Loucy (cell line): ENCODE results near the gene TTC31.

Source experiments
- H2AFZ ChIP-seq: fragments of 200-600 bp; sonication (generic); 2 replicates; pipeline ENCODE4 v1.6.0; 2016; ENCODE audit warnings: antibody characterized with exemption, mild to moderate bottlenecking, low read length, moderate library complexity
- H3F3A ChIP-seq: fragments of 200-600 bp; 2 replicates; pipeline ENCODE4 v1.6.0; 2016; ENCODE audit warnings: antibody characterized with exemption, low read depth, mild to moderate bottlenecking
- H3K27me3 ChIP-seq: fragments of 200-600 bp; sonication (generic); 2 replicates; pipeline ENCODE4 v1.6.1; 2014; ENCODE audit warnings: low read length, mild to moderate bottlenecking; ENCODE audit not compliant: insufficient read depth, poor library complexity, severe bottlenecking
- H3K36me3 ChIP-seq: fragments of 200-600 bp; sonication (generic); 2 replicates; pipeline ENCODE4 v1.6.1; 2016; ENCODE audit warnings: low read length; ENCODE audit not compliant: insufficient read depth
- H3K4me1 ChIP-seq: fragments of 200-600 bp; sonication (generic); 2 replicates; pipeline ENCODE4 v1.5.1; 2014; ENCODE audit warnings: low read length, mild to moderate bottlenecking; ENCODE audit not compliant: insufficient read depth, poor library complexity, severe bottlenecking
- H3K4me2 ChIP-seq: fragments of 200-600 bp; sonication (generic); 2 replicates; pipeline ENCODE4 v1.6.0; 2014; ENCODE audit warnings: antibody characterized with exemption, low read length, low read depth, mild to moderate bottlenecking; ENCODE audit not compliant: poor library complexity, severe bottlenecking
- H3K4me3 ChIP-seq: fragments of 200-600 bp; sonication (generic); 2 replicates; pipeline ENCODE4 v1.5.1; 2014; ENCODE audit warnings: low read length, mild to moderate bottlenecking, mixed read lengths; ENCODE audit not compliant: poor library complexity, severe bottlenecking
- H3K79me2 ChIP-seq: fragments of 200-600 bp; sonication (generic); 2 replicates; pipeline ENCODE4 v1.6.1; 2014; ENCODE audit warnings: low read length; ENCODE audit not compliant: insufficient read depth
- H3K9ac ChIP-seq: fragments of 200-600 bp; sonication (generic); 2 replicates; pipeline ENCODE4 v1.6.0; 2014; ENCODE audit warnings: mild to moderate bottlenecking, low read depth, low read length, moderate library complexity; ENCODE audit not compliant: poor library complexity, severe bottlenecking
- H3K9me2 ChIP-seq: fragments of 200-600 bp; sonication (generic); replicated peaks from 2 replicates; pipeline ENCODE4 v1.6.1; 2016; ENCODE audit warnings: low read depth, low read length, mixed read lengths
- H3K9me3 ChIP-seq: fragments of 200-600 bp; sonication (generic); 2 replicates; pipeline ENCODE4 v1.6.1; 2014; ENCODE audit warnings: mild to moderate bottlenecking, antibody characterized with exemption, low read length, low read depth; ENCODE audit not compliant: insufficient read depth
- H4K20me1 ChIP-seq: fragments of 200-600 bp; sonication (generic); 2 replicates; pipeline ENCODE4 v1.6.0; 2014; ENCODE audit warnings: antibody characterized with exemption, low read length, mild to moderate bottlenecking; ENCODE audit not compliant: insufficient read depth, poor library complexity, severe bottlenecking
- EZH2phosphoT487 ChIP-seq: fragments of 200-600 bp; IDR thresholded peaks from 2 replicates; pipeline ENCODE4 v1.6.1; 2018; ENCODE audit warnings: antibody characterized with exemption, mild to moderate bottlenecking, moderate library complexity, borderline replicate concordance
- TF ChIP-seq, protein P1 (sequence below): fragments of 200-600 bp; sonication (generic); conservative IDR thresholded peaks from 2 replicates; pipeline ENCODE4 v1.5.1; 2014; ENCODE audit warnings: mild to moderate bottlenecking, antibody characterized with exemption, low read length

Gene TTC31

DNA sequence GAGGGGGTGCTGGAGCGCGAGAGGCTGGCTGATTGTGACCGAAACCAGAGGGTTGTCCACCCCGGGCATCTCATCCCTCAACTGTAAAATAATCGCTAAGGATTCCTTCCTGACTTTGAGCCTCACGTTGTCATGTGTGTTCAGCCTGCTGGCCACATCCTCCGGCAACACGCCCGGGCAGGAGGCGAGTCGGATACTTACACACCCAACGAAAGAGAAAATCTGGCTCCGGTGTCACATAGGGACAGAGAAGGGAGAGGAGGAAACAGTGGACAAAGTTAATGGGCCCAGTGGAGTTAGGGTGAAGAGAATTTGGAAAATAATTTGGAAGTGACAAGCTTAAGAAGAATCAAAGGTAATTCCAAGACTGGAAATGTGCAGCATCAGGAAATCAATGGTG is 33.8 kb downstream of the TTC31 start:
- no peaks in the 10 kb centered on the region for H3F3A ChIP-seq
- H4K20me1 ChIP-seq, result no peaks in the 10 kb centered on the region
- H3K9ac ChIP-seq, result no peak overlapping the region
- H3K9me3 ChIP-seq, result no peaks in the 10 kb centered on the region
- H3K27me3 ChIP-seq, result peaks cover 14% of the 10 kb centered on the region
- H3K4me2 ChIP-seq, result no peak overlapping the region
- peaks cover 5% of the 10 kb centered on the region for H3K4me1 ChIP-seq
- TF ChIP-seq EZH2phosphoT487, result no peak
- TF ChIP-seq, protein P1, sequence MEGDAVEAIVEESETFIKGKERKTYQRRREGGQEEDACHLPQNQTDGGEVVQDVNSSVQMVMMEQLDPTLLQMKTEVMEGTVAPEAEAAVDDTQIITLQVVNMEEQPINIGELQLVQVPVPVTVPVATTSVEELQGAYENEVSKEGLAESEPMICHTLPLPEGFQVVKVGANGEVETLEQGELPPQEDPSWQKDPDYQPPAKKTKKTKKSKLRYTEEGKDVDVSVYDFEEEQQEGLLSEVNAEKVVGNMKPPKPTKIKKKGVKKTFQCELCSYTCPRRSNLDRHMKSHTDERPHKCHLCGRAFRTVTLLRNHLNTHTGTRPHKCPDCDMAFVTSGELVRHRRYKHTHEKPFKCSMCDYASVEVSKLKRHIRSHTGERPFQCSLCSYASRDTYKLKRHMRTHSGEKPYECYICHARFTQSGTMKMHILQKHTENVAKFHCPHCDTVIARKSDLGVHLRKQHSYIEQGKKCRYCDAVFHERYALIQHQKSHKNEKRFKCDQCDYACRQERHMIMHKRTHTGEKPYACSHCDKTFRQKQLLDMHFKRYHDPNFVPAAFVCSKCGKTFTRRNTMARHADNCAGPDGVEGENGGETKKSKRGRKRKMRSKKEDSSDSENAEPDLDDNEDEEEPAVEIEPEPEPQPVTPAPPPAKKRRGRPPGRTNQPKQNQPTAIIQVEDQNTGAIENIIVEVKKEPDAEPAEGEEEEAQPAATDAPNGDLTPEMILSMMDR, result no peak
- no peak overlapping the region for H3K4me3 ChIP-seq
- no peaks in the 10 kb centered on the region for H3K79me2 ChIP-seq
- H3K9me2 ChIP-seq, result no peaks in the 10 kb centered on the region
- H2AFZ ChIP-seq, result no peak overlapping the region
- H3K36me3 ChIP-seq, result no peaks in the 10 kb centered on the region

DNA sequence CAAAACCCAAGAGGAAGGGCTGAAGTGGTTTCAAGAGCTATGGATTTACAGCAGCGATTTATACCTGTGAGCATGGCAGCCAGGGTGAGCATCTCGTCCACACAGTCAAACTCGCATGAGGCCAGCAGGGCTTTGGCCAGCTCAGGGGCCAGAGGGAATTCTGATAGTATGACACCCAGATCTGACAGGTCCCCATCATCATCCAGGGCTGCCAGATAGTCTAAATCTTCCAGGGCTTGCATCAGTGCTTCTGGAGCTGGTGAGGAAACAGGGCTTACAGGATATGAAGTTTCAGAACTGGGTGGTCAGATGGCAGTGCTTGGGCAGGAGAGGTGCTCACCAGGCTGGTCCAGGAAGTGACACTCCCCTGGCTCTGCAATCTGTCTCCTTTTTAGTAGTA is 39.6 kb downstream of the TTC31 start:
- H3K36me3 ChIP-seq, result peaks cover 17% of the 10 kb centered on the region; the same call in 1 of the 2 replicates
- H3K79me2 ChIP-seq, result peaks cover 10% of the 10 kb centered on the region; the same call in 1 of the 2 replicates
- peaks cover 8% of the 10 kb centered on the region for H3K4me1 ChIP-seq
- H3K4me2 ChIP-seq, result no peak overlapping the region
- 0 out of 2 replicates have a peak, but pooled peaks cover 3% of the 10 kb centered on the region for H3F3A ChIP-seq
- no peaks in the 10 kb centered on the region for H3K27me3 ChIP-seq
- H4K20me1 ChIP-seq, result peaks cover under 1% of the 10 kb centered on the region
- TF ChIP-seq EZH2phosphoT487, result no peak
- TF ChIP-seq, protein P1, result no peak
- no peak overlapping the region for H3K4me3 ChIP-seq
- H3K9me3 ChIP-seq, result no peaks in the 10 kb centered on the region
- no peaks in the 10 kb centered on the region for H3K9me2 ChIP-seq
- H2AFZ ChIP-seq, result no peak overlapping the region
- no peak overlapping the region for H3K9ac ChIP-seq

DNA sequence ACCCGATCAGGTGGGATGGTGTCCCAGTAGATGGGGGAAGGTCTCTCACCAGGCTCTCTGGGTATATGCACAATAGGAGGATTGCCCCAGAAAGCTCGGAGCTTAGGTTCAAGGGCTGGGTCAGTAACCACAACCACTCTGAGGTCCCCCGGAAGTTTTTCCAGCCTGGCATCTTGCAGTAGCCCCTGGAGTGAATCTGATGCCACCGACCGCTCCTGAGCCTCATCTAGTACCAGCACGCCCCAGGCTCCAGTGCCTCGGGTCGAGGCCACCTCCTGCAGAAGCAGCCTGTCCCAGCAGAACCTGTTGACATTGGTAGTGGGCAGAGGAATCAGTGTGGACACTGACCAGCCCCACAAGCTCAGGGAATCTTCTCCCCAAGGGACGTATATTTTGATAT is 41.1 kb downstream of the TTC31 start:
- Histone ChIP-seq H3K36me3 (peaks cover 17% of the 10 kb centered on the region; the same call in 1 of the 2 replicates), H3K4me3 (no peak overlapping the region), H3K4me2 (no peak overlapping the region), H3K4me1 (peaks cover 20% of the 10 kb centered on the region), H4K20me1 (peaks cover 16% of the 10 kb centered on the region), H3F3A (0 out of 2 replicates have a peak, but pooled peaks cover 3% of the 10 kb centered on the region), H3K27me3 (no peaks in the 10 kb centered on the region), H3K79me2 (peaks cover 25% of the 10 kb centered on the region), H3K9me2 (no peaks in the 10 kb centered on the region), H2AFZ (no peak overlapping the region), H3K9me3 (no peaks in the 10 kb centered on the region), H3K9ac (no peak overlapping the region)
- TF ChIP-seq, protein P1, result no peak
- TF ChIP-seq EZH2phosphoT487, result no peak
